Measurements from ENCODE around the gene WFS1.

Gene WFS1

DNA sequence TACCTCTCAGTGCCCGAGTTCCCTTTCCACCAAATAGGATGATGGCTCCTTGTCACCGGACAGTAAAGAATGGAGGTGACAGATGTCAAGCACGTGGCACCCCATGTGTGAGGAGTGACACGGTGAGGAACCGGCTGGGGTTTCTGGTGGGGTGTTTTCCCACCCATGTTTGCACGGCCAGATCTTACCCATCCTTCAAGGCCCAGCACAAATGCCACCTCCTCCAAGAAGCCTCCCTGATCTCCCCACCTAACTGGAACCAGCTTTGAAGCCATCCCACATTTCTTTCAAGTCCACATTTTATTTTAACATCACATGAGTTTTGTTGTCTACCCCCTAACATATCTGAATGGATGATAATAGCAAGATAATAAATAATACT, 63.0 kb downstream of the WFS1 start:
- H3K4me3 ChIP-seq (ENCODE audit: low read depth, low read length): no peak overlapping the region
- ChIA-PET POLR2A (no interaction called here), CTCF (interaction anchor here (0.6 to 23.8 kb wide), 15 partner anchors 10 to 335 kb away, joined by 3 to 1359 read pairs (median 6); partner anchors contain the start of gene WFS1)
- TF ChIP-seq, protein P1, sequence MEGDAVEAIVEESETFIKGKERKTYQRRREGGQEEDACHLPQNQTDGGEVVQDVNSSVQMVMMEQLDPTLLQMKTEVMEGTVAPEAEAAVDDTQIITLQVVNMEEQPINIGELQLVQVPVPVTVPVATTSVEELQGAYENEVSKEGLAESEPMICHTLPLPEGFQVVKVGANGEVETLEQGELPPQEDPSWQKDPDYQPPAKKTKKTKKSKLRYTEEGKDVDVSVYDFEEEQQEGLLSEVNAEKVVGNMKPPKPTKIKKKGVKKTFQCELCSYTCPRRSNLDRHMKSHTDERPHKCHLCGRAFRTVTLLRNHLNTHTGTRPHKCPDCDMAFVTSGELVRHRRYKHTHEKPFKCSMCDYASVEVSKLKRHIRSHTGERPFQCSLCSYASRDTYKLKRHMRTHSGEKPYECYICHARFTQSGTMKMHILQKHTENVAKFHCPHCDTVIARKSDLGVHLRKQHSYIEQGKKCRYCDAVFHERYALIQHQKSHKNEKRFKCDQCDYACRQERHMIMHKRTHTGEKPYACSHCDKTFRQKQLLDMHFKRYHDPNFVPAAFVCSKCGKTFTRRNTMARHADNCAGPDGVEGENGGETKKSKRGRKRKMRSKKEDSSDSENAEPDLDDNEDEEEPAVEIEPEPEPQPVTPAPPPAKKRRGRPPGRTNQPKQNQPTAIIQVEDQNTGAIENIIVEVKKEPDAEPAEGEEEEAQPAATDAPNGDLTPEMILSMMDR (IDR thresholded peaks at IDR 0.05; ENCODE audit: insufficient read depth, low read length, missing control alignments): no peak
- DNase-seq (ENCODE audit: low read depth, low spot score): no peak

GRCh38 chr4:6333301-6334202, 63.9 kb downstream of the WFS1 start:
- CTCF ChIA-PET: interaction anchor here (1.0 to 23.8 kb wide), 5 partner anchors 11 to 213 kb away, joined by 3 to 1359 read pairs (median 12); partner anchors contain the start of gene WFS1
- TF ChIP-seq, protein P1 (IDR thresholded peaks at IDR 0.05; ENCODE audit: insufficient read depth, low read length, missing control alignments): peak; percentile 33
- no peak overlapping the region for H3K4me3 ChIP-seq (ENCODE audit: low read depth, low read length)
- POLR2A ChIA-PET: no interaction called here
- DNase-seq (ENCODE audit: low read depth, low spot score): no peak

DNA sequence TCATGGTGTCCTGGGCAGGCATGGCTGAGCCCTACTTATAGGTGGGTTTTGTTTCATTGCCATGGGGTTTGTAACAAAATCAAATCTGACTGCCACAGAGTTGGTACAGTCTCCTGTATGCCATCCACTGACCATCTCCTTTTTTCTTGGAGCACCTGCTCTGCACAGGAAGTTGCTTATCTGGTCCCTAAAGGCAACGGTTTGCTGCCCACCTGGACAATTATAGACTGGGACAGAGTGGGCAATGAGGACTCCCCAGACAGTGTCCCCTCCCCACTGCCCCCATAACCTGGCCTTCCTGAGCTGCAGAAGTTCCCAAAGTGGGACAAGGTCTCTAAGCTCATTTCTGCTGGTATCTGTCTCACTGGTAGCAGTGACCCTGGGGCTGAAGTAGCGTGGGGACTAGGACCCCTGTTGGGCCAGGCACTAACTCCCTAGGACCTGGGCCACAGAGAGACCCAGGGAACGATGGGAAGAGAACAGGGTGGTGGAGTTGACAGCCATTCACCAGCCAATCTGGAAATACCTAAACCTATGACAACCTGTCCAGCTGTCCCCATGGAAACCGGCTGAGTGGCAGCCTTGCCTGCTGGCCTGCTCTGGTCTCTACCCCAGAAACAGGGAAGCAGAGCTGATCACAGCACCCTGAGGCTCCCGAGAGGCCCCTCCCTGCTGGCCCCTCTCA, 64.7 kb downstream of the WFS1 start:
- H3K4me3 ChIP-seq (ENCODE audit: low read depth, low read length): no peak overlapping the region
- ChIA-PET POLR2A (no interaction called here), CTCF (interaction anchor here (1.0 to 23.8 kb wide), 4 partner anchors 11 to 212 kb away, joined by 3 to 1359 read pairs (median 91); partner anchors contain the start of gene WFS1)
- TF ChIP-seq, protein P1 (IDR thresholded peaks at IDR 0.05; ENCODE audit: insufficient read depth, low read length, missing control alignments): no peak
- DNase-seq (ENCODE audit: low read depth, low spot score): no peak

DNA sequence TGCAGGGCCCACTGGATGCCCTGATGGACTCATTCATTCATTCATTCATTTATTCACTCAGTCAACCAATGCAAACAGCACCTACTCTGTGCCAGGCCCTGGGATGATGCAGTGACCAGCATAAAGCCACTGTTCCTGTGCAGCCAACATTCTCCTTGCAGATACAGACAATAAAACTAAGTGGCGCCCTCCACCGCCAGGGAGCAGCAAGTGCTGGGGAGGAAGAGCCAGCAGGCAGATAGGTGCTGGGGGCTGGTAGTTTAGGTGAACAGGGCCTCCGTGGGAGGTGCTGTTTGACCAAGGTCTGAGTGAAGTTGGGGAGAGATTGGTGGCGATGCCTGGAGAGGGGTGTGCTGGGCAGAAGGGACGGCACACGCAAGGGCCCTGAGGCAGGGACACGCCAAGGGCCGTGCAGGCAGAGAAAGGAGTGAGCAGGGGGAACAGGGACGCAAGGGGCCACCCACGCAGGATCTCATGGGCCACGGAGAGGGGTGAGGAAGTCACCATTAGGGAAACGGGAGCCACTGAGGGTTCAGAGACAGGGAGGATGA, 65.5 kb downstream of the WFS1 start:
- TF ChIP-seq, protein P1 (IDR thresholded peaks at IDR 0.05; ENCODE audit: insufficient read depth, low read length, missing control alignments): no peak
- H3K4me3 ChIP-seq (ENCODE audit: low read depth, low read length): no peak overlapping the region
- CTCF ChIA-PET: interaction anchor here (0.7 to 23.8 kb wide), 3 partner anchors 8 to 75 kb away, joined by 3 to 1359 read pairs (median 178); partner anchors contain the start of gene WFS1
- POLR2A ChIA-PET: no interaction called here
- DNase-seq (ENCODE audit: low read depth, low spot score): no peak

DNA sequence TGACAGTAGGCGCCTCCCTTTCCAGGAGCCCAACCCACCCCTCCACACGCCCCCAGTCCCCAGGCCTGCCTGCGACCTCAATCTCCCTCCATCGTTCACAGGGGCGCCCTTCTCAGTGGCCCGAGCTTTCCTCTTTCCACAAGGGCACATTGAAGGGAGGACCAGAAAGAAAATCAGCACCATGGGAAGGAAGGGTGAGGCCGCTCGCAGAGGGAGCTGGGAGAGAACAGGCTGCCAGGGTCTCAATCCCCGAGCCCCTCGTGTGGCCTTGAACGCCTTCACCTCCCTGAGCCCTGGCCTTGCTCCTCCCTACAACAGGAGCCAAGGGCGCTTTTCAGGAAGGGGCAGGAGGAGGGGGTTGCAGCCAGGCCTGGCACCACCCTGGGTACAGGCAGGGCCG, 66.5 kb downstream of the WFS1 start:
- no peak for DNase-seq (ENCODE audit: low read depth, low spot score)
- CTCF ChIA-PET: interaction anchor here (23.8 kb wide), 1 partner anchor 76 kb away, joined by 1359 read pairs; the partner anchor contains the start of gene WFS1
- POLR2A ChIA-PET: no interaction called here
- TF ChIP-seq, protein P1 (IDR thresholded peaks at IDR 0.05; ENCODE audit: insufficient read depth, low read length, missing control alignments): no peak
- no peak overlapping the region for H3K4me3 ChIP-seq (ENCODE audit: low read depth, low read length)

Data from AG04449 (cell line).